ENCODE data around the gene ADCY9. TPM values are rescaled to one million over a fixed set of nuclear protein-coding genes. Genes with fewer than 3 reads are reported as not detected.

Gene ADCY9
- total RNA-seq, result 10 to 100 TPM in 1 of 2 donors, 1 to 10 TPM in 1; 7.2 to 58.3 TPM

DNA sequence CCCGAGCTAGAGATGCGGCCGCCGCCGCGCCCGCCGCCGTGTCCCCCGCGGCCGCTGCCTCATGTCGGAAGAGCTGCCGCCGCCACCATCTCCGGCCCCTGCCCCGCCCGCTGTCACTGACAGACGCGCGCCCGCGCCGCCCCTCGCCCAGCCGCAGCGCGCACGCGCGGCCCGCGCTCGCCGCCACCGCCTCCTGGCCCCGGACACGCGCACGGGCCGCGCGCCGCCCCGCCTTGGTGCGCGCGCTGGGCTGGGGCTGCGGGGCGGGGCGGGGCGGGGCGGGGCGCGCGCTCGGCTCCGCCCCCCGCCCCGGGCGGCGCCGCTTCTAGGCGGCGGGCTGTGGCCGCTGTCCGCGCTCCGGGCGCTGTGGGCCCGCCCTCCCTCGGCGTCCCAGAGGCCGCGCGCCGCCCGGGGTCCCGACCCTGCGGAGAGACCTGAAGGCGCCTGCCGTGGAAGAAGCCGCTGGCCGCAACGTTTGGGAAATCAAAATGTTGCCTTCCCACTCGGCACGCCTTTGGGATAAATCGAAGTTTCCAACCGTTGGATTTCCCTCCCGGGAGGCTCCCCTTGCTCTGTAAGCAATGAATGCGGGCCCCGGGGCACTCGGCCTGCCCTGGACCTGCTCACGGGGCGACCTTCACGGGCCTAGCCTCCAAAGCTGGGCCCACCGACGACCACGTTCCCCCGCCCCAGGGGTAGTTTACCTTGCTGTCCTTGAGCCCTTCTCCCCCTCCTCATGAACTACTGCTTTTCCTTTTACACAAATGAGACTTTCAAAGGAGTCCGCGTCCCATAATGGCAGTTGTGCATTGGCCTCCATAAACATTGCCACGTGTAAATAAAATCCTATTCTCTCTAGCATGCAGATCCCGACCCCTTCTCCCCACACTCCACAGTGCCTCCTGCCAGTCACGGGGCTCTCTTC is at the start of gene ADCY9:
Gene ADCY9 (minus strand): TSS at position 118 of the 925 bp plus-strand sequence. CDS start 1,000 bp downstream, outside the sequence.
- intact Hi-C loops (cut with DNase I), result loop anchor here (2.0 to 10.0 kb wide), 3 partner anchors 72 to 136 kb away; no protein-coding TSS in a partner anchor
- Histone ChIP-seq H3K9me3 (no peaks in the 10 kb centered on the region), H3K4me1 (replicated peaks) (no peaks in the 10 kb centered on the region), H3K27ac (peak within 1 kb of the TSS; percentile 47 to 60), H3K27me3 (replicated peaks; ENCODE audit: insufficient read depth) (no peaks in the 10 kb centered on the region), H3K36me3 (no peaks in the 10 kb centered on the region), H3K4me3 (peak within 1 kb of the TSS; percentile 44 to 49)
- TF ChIP-seq POLR2AphosphoS5 (IDR thresholded peaks at IDR 0.05) (no peak), POLR2A (IDR thresholded peaks at IDR 0.05) (peak; percentile 32)
- TF ChIP-seq, protein P1, sequence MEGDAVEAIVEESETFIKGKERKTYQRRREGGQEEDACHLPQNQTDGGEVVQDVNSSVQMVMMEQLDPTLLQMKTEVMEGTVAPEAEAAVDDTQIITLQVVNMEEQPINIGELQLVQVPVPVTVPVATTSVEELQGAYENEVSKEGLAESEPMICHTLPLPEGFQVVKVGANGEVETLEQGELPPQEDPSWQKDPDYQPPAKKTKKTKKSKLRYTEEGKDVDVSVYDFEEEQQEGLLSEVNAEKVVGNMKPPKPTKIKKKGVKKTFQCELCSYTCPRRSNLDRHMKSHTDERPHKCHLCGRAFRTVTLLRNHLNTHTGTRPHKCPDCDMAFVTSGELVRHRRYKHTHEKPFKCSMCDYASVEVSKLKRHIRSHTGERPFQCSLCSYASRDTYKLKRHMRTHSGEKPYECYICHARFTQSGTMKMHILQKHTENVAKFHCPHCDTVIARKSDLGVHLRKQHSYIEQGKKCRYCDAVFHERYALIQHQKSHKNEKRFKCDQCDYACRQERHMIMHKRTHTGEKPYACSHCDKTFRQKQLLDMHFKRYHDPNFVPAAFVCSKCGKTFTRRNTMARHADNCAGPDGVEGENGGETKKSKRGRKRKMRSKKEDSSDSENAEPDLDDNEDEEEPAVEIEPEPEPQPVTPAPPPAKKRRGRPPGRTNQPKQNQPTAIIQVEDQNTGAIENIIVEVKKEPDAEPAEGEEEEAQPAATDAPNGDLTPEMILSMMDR (IDR thresholded peaks at IDR 0.05), result peak in 1 of 4 experiments; percentile 8
- peak; percentile 75 for DNase-seq (ENCODE audit: low spot score)
- 6% methylated on average over 54 of the region's 105 CpGs for WGBS

DNA sequence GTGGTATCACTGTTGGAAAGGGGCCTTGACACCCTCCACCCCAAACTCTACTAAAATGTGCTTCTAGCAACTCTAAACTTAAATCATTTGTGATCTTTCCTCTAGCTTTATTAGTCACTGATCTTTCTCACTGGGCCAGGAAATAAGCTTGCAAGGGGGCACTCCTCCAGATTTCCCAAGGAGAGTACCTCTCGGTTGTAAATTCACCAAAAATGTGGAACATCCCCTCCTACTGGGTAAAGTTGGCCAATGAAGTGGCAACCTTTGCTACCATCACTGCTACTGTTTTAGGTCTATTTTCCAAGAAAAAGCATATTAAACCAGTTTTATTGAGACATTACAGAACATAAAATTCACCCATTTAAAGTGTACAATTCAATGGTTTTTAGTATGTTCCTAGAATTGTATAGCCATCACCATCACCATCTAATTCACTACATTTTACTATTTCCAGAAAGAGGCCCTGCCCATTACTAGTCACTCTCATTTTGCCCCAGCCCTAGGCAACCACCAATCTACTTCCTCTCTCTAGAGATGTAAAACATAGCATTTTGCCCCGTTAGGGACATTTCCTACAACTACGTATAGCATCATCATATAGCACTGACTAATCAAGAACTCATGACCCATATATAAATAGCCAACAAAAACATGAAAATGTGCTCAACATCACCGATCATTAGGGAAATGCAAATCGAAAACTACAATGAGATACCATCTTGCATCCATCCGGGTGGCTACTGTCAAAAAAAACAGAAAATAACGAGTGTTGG is 44.6 kb upstream of the ADCY9 start:
- H3K4me3 ChIP-seq, result no peak overlapping the region
- DNase-seq (ENCODE audit: low spot score), result no peak
- WGBS, result 74% methylated on average over 7 of the region's 7 CpGs
- H3K36me3 ChIP-seq, result no peaks in the 10 kb centered on the region
- intact Hi-C loops (cut with DNase I), result no loop called here
- no peaks in the 10 kb centered on the region for H3K9me3 ChIP-seq
- TF ChIP-seq, protein P1 (IDR thresholded peaks at IDR 0.05), result no peak
- TF ChIP-seq POLR2A (IDR thresholded peaks at IDR 0.05), result no peak
- no peak for TF ChIP-seq POLR2AphosphoS5 (IDR thresholded peaks at IDR 0.05)
- no peak overlapping the region for H3K27ac ChIP-seq
- no peaks in the 10 kb centered on the region for H3K27me3 ChIP-seq (replicated peaks; ENCODE audit: insufficient read depth)
- no peaks in the 10 kb centered on the region for H3K4me1 ChIP-seq (replicated peaks)

DNA sequence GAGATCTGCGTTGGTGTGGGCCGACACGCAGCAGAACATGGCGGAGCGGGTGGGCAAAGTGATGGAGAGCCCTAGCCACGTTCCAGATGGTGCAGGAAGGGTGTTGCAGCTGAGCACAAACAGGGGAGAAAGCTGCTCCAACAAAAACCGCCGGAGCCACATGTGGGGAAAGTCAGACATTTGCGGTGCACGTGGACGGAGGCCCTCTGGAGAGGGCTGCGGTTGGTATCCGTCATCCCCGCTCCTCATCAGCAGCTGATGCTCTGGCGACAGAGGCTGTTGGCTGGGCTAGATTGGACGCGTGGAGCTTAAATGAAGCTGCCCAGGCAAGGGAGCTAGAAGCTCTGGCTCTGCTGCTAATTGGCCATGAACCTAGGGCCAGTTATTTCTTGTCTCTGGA is 43.5 kb upstream of the ADCY9 start:
- Histone ChIP-seq H3K4me1 (replicated peaks) (no peaks in the 10 kb centered on the region), H3K27ac (no peak overlapping the region), H3K36me3 (no peaks in the 10 kb centered on the region), H3K9me3 (no peaks in the 10 kb centered on the region), H3K27me3 (replicated peaks; ENCODE audit: insufficient read depth) (no peaks in the 10 kb centered on the region), H3K4me3 (no peak overlapping the region)
- WGBS, result 94% methylated on average over 17 of the region's 17 CpGs
- TF ChIP-seq POLR2A (IDR thresholded peaks at IDR 0.05), result no peak
- TF ChIP-seq, protein P1 (IDR thresholded peaks at IDR 0.05), result no peak
- TF ChIP-seq POLR2AphosphoS5 (IDR thresholded peaks at IDR 0.05), result no peak
- intact Hi-C loops (cut with DNase I), result no loop called here
- DNase-seq (ENCODE audit: low spot score), result no peak

DNA sequence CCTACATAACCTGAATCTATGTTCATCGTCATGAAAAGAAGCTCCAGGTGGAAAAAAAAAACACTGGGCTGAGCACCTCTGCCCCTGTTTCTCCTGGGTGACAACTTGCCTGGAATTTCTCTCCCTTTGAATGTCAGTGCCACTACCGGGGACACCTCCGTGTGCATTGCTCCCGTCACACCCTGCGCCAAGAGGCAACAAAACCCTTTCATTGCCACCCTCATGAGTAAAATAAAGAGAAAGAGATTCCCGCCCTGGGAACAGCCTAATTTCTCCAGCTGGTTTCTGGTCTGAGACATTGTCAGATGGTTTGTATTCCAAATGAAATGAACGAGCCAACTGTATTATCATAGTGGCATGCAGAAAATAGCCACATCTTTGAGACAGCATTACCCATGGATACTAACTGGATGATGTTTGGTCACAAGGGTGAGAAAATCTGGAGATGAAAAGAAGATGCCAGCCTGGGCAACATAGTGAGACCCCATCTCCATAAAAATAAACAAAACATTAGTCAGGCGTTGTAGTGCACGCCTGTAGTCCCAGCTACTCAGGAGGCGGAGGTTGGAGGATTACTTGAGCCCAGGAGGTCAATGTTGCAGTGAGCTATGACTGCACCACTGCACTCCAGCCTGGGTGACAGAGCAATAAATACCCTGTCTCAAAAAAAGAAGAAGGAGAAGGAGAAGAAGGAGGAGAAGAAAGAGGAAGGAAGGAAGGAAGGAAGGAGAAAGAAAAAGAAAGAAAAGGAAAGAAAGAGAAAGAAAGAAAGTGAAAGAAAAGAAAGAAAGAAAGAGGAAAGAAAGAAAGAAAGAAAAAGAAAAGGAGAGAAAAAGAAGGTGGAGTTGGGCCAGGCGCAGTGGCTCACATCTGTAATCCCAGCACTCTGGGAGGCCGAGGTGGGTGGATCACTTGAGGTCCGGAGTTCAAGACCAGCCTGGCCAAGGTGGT is 42.2 kb upstream of the ADCY9 start:
- WGBS, result 72% methylated on average over 13 of the region's 13 CpGs
- TF ChIP-seq POLR2AphosphoS5 (IDR thresholded peaks at IDR 0.05) (no peak), POLR2A (IDR thresholded peaks at IDR 0.05) (no peak)
- TF ChIP-seq, protein P1 (IDR thresholded peaks at IDR 0.05), result no peak
- Histone ChIP-seq H3K4me3 (no peak overlapping the region), H3K9me3 (no peaks in the 10 kb centered on the region), H3K36me3 (no peaks in the 10 kb centered on the region), H3K27ac (no peak overlapping the region), H3K27me3 (replicated peaks; ENCODE audit: insufficient read depth) (no peaks in the 10 kb centered on the region), H3K4me1 (replicated peaks) (no peaks in the 10 kb centered on the region)
- intact Hi-C loops (cut with DNase I), result no loop called here
- DNase-seq (ENCODE audit: low spot score), result no peak
